ENCODE results near the gene MORN1.

Gene MORN1

DNA sequence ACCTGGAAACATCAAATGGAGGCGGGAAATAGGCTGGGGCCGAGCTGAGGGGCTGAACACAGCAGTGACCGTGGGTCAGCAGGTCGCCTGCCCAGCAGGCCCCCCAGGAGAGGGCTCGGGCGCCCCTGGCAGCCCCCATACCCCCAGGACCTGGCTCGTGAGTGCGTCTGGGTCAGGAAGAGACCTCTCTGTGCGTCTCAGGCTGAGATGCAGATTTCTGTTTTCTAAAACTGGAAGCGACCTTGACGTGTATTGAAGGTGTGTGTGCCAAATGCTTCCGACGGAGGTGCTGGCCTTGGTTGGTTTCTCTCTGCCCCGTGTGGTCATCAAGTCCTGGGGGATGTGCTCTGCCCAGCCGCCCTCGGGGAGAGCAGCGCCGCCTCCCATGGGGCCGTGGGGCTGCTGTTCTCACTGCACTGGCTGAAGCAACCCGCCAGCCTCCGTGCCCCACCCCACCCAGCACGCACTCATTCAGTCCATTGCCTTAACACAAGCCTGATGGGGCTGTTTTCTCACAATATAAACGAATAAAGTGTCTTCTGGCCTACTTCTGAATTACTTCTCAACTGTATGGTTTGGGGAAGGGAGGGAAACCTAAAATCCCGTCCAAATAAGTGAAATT, 13.6 kb upstream of the MORN1 start:
- DNase-seq (ENCODE audit: low read depth), result no peak

DNA sequence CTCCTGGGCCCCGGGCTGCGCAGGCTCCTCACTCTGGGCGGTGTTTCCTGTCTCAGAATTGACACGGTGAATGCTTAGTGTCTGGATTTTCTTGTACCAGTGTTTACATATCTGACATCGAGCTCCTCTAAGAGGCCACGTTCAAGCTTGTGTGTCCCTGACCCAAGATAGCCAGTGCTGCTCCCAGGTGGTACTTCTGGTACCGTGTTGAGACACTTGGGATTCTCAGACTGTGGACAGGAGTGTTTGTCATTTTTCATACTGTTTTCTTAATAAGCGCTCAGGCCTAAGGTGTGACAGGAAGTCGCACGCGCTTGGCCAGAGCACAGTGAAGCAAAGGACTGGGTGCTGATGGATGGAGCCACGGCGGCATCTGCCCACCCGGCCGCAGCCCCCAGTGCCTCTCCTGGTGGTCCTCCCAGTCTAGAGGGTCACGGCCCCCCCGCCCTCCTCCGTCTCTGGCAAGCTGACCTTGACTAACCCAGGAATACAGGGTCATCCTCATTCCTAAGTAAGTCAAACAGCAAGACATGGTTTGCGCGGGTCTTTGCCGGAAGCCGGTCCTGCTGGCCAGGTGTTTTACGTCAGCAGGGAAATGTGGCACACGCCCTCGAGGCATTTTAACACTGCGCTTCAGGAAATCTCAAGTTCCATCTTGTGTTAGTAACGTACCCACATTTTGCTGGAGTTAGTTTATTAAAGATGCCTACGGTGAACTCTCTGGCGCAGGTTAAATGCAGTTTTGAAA, 13.0 kb upstream of the MORN1 start:
- DNase-seq (ENCODE audit: low read depth), result no peak

DNA sequence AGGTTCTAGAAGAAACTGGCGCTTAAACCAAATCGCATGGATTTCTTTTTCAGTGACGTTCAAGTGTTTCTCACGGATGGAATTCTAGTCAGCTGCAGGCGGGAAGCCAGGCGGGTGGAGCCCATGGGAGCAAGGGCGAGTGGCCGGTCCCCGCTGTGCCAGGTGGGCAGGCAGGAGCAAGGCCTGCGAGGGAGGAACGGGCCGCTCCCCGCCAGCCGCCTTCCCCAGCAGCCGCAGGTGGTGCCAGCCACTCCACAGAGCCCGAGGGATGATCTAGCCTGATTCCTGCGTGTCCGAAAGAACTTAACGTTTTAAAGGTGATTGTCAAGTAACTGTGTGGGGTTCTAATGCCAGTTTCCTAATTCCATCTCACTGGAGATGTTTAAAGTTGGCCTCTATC, 11.9 kb upstream of the MORN1 start:
- no peak for DNase-seq (ENCODE audit: low read depth)

DNA sequence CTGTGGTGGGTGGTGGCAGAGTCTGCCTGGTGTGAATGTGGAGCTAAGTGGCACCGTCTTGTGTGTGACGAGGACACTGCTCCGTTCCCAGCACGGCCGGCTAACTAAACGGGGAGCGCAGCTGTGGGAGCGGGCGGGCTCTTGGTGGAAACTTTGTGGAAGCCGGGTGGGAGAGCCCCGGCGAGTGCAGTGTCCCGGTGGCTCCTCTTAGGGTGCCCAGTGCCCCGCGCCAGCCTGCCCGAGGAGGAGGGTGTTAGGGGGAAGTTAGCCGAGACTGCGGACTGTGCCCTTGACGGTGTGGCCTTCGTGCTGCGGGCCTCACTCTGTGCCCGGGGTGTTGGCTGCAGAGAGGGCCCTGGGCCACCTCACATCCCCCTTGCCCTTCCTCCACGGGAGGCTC, 11.1 kb upstream of the MORN1 start:
- DNase-seq (ENCODE audit: low read depth), result no peak

DNA sequence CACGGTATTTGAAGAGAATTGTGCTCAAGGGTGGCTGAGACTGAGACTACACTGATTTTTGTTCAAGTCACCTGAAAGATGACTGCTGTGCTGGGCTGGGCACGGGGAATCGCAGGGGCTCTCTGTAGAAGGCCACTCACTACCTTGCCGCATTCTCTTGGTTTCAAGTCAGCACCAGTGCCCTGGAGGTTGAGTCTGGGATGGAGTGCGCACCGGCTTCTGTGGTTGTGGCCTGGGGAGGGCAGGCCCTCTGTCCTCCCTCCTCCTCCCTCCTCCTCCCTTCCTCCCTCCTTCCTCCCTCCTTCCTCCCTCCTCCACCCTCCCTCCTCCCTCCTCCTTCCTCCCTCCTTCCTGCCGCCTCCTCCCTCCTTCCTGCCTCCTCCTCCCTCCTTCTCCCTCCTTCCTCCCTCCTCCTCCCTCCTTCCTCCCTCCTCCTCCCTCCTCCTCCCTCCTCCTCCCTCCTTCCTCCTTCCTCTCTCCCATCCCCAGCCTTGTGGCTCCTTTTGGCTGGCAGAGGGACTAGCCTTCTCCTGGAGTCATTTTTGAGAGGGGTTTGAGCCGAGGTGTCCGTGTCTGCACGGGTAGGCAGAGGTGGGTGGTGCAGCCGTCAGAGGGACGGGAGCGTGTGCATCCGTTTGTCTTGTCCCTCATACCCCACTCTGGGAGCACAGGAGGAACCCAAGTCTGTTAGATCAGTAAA, 9.7 kb upstream of the MORN1 start:
- no peak for DNase-seq (ENCODE audit: low read depth)

DNA sequence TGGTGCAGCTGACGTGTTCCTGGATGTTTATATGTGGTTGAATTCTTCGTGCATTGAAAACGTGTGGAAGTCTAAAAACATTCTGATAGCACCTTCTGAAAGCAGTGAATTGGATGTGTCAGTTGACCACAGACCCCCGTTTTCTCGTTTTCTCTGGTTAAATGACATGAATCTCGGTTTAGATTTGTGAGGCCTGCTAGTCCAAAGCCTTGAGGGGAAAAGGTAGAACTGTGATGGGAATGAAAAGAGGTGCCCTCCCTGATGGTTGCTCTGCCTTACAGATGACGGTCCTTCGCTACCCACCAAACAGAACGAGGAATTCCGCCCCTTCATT, 9.2 kb upstream of the MORN1 start:
- DNase-seq (ENCODE audit: low read depth), result no peak

DNA sequence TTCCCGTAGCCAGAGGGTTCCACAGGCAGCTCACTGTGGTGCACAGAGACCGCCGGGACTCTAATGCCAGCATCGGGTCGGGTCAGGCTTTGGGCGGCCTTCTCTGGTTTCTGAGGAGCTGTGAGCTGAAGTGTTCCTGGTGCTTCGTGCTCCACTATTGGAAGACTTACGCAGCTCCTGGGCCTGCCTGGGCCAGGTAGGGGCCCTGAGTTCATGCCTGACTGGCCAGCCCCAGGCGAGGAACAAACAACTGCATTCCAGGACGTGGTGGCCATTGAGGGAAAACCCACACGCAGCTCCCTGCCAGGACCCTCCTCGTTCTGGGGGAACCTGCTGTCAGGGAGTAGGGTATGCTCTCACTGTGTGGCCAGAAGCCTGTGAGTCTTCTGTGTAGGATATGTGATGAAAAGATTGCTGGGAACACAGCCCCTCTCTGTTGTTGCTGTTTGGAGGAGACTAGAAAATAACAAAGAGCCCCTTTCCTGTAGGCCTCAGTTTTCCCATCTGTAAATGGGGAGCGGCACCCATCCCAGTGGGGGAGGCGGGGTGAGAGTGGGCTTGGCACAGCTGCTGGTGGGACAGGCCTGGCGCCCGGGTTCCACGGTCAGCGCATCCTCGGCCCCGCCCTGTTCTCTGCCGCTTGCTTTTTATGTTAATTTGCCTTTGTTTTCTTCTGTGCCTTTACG, 8.7 kb upstream of the MORN1 start:
- DNase-seq (ENCODE audit: low read depth), result no peak

DNA sequence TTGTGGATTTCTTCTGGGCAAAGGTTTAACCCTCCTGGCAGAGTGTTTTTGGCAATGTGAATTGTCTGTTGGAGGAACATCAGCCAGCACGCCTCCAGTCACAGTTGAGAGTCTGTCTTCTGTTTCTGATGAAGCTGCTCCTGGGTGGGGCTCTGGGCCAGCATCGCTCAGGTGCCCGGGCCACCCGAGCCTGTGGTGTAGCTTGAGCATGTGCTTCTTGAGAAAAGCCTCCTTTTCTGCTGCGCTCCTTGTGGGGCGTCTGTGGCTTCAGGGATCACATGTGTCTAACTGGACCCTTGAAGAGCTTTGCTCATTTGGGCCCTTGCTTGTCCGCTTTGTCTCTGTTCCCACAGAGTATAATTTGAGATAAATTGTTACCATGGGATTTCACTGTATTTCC, 7.5 kb upstream of the MORN1 start:
- DNase-seq (ENCODE audit: low read depth), result no peak

DNA sequence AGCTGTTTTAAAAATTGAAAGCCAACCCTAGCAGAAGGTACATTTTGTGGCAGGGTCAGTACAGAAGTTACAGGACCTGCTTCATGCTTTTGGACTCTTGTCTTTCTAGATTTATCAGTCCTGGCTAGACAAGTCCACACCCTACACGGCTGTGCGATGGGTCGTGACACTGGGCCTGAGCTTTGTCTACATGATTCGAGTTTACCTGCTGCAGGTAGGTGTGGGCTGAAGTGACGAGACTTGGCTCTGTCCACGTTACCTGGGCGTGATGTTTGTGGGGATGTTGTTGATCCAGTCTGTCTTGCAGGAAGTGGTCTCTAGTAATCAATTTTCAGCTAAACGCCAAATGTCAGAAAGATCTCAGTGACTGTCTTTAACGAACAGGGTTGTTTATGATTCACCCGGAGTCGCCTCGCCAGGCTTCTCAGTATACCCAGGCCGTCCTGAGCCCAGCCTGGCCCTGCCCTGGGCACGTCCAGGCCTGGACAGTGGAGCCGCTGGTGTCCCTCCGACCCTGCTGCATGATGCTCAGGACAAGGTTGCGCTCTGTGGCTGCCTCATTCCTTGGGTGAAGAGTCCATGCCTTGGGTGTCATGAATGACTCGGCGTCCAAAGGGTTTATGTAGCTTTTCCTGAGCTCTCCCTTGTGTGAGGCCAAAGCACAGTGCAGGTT, 5.8 kb upstream of the MORN1 start:
- no peak for DNase-seq (ENCODE audit: low read depth)

DNA sequence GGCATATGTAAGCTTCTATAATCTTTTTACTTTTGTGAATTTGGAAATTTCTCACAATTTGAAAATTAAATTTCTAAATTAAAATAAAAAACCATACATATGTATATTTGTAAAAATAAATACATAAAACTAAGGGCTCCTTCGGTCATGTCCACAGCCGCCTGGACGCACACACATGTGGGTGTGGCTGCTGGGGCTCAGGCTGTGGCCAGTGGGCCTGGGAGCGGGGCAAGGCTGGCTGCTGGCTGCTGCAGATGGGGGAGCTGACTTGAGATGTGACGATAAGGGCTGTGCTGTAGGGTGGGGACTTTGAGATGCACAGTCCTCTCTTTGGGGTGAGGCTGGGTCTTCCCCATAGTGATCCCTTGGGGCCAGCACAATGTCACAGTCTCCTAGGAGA, 5.1 kb upstream of the MORN1 start:
- no peak for DNase-seq (ENCODE audit: low read depth)

DNA sequence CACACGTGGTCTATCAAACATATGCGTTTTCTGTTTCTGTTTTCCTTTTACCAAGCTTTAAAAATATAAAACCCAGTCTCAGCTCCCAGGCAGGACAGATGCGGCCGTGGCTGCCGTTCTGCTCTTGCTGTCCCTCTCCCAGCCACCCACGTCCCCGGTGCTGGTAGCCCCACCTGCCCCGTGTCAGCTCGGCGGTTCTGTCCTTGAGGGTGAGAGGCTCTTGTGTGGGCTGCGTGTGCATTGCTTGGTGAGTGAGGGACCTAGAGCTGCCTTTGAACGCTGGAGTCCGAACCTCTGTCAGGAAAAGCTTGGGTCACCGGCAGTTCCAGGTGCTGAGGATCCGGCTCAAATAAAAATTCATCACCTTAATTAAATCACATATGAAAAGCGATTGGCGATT, 4.7 kb upstream of the MORN1 start:
- DNase-seq (ENCODE audit: low read depth), result no peak

DNA sequence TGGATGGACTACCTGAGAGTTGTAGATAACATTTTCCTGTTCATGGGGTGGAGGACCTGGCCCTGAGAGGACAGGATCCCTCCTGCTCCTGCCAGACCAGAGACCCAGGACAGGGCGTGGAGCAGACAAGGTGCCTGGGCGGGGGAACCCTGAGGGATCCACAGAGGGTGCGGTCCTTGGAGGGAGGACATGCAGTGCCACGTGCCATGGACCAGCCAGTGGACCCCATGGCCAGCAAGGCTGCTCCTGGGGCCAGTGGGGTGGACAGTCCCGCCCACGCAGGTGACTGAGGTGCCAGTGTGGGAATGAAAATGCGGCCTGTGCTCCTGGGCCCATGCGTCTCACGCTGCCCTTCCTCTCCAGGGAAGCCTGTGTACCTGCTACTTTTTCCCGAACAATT, 3.9 kb upstream of the MORN1 start:
- no peak for DNase-seq (ENCODE audit: low read depth)

DNA sequence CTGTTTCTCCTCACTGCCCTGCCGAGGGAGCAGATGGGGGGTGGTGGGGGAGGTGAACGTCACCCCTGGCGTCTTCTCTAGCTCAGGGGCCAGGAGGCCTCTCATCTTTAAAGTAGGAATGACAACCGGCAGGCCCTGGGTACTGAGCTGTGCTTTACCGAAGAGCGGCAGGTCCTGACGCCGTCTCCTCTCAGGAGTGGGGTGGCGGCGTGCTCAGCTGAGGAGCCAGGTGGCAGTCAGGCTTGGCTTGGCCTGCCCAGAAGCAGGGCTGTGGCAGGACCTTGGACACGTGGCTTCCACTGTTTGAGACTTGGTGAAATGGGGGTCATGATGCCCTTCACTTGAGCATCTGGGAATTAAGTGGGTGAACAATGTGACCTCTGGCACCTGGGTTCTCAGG, 3.4 kb upstream of the MORN1 start:
- no peak for DNase-seq (ENCODE audit: low read depth)

DNA sequence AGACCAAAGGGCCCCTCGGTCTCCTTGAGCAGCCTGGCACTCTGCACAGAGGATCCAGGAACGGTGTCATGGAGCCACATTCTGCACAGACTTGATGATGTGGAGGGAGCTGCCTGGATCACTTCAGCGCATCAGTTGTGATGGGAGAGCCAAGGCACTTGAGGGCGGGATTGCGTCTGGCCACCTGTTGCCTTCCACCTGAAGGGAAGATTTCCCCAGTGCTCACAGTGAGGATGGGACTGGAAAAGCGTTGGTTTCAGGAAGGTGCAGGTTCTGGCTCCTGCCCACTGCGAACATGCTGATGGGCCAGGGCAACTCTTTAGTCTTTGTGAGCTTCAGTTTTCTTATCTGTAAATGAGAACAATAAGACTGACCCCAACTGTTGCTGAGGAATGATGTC, 2.9 kb upstream of the MORN1 start:
- DNase-seq (ENCODE audit: low read depth), result no peak

DNA sequence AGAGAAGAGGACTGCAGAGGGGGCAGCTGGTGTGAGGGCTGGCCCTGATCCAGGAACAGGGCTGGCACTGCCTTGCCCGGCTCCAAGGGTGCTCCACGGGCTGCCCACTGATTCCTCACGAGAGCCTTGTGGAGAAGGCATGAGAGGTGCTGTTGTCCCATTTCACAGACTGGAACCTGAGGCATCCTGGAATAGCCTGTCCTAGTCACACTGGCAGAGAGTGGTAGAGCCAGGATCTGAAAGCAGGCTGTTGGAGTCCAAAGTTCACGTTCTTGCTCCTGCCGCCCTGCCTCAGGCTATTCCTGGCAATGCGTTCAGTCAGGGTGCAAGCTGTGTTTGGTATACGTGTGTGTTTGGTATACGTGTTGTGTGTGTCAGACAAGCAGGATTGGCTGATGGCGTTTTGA, 2.1 kb upstream of the MORN1 start:
- DNase-seq (ENCODE audit: low read depth), result no peak

DNA sequence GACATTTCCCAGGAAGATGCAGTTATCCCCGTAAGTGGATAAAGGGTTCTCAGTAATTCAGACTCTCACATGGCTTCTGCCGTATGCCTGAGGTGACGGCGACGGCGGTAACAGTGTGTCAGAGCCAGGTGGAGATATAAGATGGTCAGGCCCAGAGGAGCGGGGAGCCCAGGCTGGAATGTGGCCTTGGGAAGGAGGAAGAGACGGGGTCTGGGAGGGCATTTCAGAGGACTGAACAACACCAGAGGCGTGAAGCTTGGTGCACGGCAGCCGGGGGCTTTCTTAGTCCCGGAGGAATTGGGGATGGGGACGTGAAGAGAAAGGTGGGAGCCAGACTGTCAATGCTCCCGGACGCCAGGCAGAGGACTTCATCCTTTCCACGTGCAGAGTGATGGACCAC, 1.3 kb upstream of the MORN1 start:
- no peak for DNase-seq (ENCODE audit: low read depth)

DNA sequence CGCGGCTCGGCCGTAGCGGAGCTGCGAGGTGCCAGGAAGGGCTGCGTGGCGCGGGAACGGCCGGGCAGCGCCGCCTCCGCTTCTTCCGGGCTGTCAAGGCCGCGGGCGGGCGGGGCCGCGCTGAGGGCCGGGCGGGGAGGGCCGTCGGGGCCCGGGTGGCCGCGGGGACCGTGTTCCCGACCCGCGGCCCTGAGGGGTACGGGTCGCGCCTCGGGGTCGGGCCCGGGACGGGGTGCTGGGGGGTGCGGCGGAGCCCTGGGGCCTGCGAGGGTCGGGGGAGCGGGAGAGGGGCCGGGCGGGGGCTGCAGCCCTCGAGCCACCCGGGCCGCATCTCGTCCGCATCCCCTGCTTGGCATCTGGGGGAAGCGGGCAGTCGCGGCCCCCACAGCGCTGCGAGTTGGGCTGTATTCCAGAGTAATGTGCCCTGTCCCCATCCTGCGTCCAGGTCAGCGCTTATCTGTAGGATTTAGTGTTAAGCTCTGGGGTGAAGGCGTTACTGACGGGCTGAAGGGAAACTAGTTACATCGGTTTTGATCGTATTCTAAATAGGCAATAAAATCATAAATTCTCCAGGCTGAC, 666 bp upstream of the MORN1 start:
- DNase-seq (ENCODE audit: low read depth), result no peak

DNA sequence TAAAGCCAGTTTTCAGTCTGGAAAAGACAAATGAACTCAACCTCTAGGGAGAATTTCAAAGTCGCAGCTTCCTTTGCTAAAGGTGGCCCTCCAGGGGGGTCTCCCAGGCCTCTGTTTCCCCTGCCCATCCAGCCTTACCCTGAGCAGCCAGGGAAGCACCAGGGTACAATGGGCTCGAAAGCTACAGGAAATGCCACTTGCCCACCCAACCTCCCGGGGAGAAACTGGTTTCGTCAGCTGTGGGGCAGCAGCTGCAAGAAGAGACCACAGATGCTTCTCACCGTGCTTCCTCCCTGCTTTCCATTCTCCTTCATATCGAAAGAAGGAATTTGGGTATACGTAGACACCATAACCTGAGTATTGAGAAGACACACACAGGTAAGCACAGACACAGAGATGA, 1.7 kb downstream of the MORN1 start:
- no peak for DNase-seq (ENCODE audit: low read depth)

DNA sequence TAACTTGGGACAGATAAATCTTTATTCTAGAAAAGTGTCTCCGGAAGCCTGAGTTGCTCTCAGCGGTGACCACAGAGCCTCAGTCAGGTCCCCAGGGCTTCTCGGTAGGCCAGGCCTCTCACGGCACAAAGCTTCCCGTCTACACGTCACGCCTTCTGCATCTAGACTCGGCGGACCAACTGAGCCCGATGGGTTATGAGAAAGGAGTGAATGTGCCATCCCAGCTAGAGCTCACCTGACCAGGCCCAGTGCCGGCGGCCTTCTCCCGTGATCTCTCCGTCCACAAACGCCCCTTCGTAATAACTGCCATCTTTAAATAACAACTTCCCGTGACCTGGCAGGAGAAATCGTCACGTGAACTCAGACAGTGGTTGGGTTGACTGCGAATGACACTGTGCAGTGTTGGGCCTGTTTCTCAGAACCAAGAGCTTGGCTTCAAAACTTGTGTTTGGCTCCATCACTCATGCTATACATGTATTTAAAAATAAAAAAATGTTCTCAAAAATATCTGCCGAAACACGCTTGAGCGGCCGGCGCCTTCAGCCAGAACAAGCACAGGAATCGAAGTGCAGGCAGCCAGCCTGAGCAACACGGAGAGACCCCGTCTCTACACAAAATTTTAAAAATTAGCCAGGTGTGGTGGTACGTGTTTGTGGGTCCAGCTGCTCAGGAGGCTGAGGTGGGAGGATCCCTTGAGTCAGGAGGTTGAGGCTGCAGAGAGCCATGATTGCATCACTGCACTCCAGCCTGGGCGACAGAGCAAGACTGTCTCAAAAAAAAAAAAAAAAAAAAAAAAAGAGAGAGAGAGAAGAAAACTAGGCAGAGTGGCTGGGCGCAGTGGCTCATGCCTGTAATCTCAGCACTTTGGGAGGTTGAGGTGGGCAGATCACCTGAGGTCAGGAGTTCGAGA, 3.1 kb downstream of the MORN1 start:
- DNase-seq (ENCODE audit: low read depth), result no peak

DNA sequence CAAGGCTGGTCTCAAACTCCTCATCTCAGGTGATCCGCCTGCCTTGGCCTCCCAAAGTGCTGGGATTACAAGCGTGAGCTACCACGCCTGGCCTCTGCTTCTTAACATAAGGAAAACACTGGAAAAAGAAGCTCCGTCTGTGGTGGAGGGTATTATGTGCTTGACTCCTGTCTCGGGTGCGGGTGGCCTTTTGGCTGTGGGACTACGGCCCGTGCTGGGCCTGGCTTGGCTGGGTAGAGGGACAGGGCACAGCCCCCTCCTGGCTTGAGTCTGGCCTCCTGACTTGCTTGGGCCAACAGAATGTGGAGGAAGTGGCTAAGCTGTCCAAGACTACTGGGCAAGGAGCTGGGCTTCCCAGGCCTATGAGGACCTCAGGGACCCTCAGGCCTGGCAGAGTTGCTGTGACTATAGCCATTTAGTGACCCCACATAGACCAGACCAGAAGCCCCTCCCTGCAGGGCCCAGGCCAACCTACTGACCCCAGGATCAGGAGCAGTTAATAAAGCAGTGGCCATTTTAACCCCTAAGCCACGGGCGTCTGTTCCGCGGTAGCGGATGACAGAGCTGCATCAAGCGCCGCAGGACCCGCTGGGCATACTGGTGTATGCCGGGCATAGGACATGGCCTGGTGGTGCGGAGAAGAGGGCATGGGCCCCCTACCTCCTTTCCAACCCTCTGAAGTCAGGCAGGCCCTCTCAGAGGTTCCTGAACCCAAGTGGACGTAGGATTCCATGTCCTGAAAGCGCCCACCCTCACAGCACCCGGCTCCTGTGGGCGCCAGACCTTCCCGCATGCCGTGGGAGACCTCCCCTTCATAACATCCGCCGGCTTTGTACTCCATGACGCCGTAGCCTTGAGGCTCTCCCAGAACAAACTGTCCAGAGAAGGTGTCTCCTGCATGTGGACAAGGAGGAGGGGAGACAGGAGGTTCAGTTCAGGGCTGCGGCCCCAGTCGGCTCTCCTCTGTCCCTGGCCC, 4.4 kb downstream of the MORN1 start:
- DNase-seq (ENCODE audit: low read depth), result no peak

Data from CMK (cell line).